ENCODE measurements around the gene CCNA2.

Gene CCNA2

GRCh38 chr4:121823505-121824170 is at the start of gene CCNA2:
Gene CCNA2, minus strand, starts transcription at chr4:121823883. Its CDS starts 255 bp downstream, at chr4:121823628.
- DNase-seq = peak; percentile 73

DNA sequence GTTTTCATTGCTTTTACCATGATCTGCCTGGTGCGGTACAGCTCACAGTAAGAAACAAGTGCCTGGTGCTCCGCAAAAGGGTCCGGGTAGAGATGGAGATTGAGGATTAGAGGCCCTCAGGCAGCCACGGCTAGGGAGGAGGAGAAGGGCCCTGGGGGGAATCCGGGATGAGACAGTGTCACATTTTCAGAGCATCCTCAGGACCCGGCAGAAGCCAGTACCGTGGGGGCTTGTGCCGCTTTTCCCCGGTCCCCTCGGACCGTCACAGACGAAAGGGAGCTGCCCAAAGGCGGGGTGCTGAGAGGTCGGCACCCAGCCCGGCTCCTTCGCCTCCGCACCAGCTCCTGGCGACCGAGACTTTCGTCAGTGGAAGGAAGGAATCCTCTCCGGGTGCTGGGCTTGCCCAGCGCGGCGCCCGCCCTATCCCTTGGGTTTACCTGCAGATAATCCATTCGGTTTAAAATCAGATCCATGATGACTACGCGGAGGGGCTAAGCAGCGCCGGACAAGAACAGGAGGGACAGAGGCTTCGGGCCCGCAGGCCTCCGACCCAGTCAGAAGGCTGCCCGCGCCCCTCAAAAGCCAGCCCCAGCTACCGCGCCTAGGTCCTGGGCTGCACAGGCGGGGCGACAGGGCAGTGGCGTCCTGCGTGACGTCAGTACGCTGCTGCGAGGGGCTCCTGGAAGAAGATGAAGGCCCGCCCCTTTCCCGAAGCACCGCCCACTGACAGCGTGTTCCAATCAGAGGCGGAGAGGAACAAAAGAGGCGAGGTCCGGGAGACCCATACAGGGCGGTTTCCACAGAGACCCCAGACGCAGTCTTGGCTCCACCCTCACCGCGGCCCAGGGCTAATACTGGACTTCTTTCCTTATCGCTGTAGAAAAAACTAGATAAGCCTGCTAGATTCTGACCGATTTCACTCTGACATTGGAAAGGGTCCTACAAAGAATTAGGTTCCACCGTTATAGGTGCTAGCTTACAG is 46.4 kb upstream of the CCNA2 start, which contains the start of gene BBS7:
BBS7 (minus strand) TSS at position 634 of the 982 bp plus-strand sequence; CDS start at position 473, 161 bp downstream.
- peak; percentile 84 for DNase-seq

DNA sequence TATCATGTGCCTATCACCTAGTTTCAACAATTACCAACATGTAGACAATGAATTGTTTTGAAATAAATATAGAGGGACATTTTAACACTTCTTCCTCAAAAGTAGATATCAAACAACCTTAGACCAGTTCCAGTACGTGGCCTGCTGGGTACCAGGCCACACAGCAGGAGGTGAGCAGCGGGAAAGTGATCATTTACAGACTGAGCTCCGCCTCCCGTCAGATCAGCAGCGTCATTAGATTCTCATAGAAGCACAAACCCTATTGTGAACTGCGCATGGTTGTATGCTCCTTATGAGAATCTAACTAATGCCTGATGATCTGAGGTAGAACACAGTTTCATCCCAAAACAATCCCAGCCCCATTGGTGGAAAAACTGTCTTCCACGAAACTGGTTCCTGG is 40.1 kb upstream of the CCNA2 start:
- DNase-seq = no peak

DNA sequence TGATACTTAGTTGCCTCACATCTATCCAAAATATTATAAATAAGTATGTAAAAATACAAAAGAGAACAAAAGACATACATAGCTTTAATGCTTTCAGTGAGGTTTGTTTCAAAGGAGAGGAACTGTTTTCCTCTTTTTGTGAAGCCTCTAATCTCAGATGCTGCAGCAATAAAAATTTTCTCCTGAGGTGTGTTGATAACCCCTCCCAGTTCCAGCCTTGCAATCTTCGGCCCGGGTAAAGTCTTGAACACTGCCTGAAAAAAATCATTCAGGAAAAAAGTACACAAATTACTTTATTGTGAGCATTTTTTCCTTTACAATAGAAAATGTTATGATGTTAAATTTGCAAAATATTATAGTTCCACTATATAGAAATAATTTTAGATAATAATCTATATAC is 37.7 kb upstream of the CCNA2 start:
- DNase-seq = no peak

DNA sequence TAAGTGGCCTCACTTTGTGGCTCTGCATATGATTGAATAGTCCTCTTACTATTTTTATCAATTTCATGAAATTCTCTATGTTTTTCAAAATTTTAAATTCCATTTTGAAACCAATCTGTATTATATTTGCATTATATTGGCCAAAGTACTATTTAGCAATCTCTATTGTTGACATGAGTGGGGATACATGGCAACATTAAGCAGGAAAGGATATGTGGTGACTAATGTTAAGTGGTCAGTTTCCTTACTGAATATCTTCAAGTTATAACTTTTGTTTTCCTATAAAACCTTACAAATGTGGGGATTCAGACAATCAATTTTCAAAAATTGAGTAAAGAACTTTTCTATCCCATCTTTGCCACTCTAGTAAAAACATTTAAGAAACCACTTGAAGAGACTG is 36.4 kb upstream of the CCNA2 start:
- DNase-seq = no peak

DNA sequence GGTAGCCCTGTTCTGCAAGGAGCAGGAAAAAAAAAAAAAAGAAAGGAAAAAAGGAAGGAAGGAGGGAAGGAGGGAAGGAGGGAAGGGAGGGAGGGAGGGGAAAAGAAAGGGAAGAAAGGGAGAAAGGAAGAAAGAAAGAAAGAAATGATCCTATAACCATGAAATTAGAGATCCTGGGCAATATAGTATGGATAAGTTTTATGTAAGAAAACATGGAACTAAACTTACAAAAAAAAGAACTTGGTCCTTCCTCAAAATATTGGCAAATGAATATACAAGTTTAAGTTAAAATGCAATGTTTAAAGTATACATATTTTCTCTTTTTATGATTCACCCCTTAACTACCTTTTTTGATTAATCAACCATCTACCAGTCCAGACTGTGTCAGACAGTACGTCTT is 27.7 kb upstream of the CCNA2 start:
- DNase-seq = no peak

GRCh38 chr4:121846662-121847061 is 23.0 kb upstream of the CCNA2 start:
- DNase-seq = no peak

DNA sequence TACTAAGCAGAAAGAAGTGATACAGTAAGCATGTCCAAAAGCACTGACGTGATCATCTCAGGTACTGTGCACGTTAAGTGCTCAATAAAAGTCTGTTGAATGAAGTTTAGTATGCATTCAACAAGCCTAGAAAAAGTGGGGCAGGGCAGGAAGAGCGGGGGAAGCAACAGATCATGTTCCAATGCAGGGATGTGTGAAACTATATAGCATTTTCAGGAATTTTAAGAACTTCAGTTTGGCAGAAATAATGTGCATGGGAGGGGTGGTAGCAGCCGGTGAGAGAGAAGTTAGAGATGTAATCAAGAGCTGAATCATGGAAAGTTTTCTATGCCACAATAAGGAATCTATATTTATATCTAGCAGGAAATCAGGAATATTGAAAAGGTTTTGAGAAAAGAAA is 19.2 kb upstream of the CCNA2 start:
- no peak for DNase-seq

DNA sequence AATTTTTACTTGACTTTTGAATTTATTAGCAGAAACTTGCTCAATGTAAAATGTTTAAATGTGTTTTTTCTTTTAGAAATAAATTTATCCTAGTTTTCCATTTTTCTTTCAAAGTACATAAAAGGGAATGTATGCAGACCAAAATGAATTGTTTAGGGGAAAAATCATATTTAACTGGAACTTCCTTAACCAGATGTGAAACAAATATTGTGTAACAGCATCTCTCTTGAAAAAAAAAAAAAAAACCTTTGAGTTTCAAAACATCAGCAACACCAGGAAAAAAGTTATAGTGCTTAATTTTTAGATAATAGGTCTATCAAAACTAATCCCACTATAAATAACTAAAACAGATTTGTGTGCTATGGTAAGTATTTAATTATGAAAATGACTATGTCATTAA is 14.5 kb upstream of the CCNA2 start:
- no peak for DNase-seq

DNA sequence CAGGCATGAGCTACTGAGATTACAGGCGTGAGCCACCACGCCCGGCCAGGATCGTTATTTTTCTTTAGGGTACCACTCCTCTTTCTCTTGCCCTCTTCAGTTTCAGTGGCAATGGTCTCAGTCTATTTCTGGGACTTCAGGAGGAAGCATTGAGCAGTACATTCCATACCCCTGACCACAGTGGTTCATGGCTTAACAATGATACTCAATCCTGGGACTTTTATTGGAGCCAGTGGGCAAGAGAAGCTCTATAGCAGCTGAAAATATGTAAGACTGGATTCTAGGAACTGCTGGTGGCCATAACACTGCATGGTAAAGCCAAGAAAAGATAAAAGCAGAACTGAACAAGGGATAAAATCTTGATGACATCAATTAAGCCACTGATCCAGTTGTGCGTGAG is 5.8 kb upstream of the CCNA2 start:
- DNase-seq = no peak

- DNase-seq = no peak
These were observed 4.2 kb upstream of the CCNA2 start for GRCh38 chr4:121827853-121828252.

- no peak for DNase-seq
These were observed 1.3 kb upstream of the CCNA2 start for GRCh38 chr4:121824950-121825349.

DNA sequence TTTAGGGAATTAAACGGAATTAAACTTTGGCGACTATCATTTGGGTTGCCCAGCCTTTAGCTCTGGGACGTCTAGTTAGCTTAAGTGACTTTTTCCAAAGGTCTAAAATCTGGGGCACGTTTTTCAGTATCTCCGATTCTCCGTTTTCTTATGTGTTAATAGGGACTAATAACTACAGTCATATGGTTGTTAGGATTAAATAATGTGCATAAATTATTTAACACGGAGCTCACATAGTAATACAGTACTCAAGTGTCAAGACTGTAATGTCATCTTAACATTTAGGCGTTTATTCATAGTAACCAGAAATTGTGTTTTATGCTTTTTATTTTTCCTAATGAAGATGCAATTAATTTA is 466 bp upstream of the CCNA2 start:
- no peak for DNase-seq

GRCh38 chr4:121822796-121823504 is 733 bp downstream of the CCNA2 start:
- DNase-seq = peak; percentile 30

- DNase-seq = no peak
These were observed 1.6 kb downstream of the CCNA2 start for GRCh38 chr4:121822047-121822446.

DNA sequence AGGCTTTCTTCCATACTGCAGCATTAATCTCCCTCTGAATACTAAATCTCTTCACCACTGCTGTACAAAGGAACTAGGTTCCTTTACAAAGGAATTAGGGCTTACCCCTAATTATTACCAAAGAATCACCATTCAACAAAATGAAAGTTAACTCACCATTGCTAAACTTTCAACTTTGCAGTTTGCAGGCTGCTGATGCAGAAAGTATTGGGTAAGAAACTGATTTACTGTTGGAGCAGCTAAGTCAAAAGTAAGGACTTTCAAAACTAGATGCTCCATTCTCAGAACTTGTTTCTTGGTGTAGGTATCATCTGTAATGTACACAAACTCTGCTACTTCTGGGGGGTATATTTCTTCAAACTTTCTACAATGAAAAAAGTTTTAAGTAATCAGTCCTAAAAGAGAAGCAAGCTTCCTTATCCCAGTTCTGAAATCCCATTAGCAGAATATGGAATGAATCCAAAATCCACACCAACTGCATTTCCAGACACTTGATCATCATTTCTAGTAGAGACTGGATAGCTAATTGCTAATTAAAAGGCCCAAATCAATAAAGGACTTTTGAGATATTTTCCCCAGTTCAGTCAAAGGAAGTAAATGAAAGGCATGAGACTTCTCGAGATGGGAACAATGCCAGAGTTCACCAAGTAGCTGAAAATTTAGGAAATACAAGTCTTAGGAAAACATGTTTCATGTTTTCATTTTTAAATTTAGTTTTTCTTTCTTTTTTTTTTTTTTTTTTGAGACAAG is 4.3 kb downstream of the CCNA2 start:
- DNase-seq = no peak

DNA sequence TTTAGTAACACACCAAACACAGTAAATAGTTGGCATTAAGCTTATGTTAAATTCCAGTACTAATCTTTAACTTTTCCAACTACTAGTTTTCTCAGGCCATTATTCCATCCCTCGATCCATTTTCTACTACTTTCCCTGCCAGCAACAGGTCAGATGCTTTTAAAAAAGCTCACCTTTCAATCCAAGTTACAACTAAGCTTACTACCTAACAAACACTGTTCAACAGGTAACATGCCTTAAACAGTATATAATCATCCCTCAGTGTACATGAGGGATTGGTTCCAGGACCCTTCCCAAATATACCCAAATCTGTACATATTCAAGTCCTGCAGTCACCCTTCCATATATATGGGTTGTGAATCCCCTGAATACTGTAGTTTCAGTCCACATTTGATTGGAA is 5.5 kb downstream of the CCNA2 start:
- no peak for DNase-seq

- no peak for DNase-seq
These were observed 6.0 kb downstream of the CCNA2 start for GRCh38 chr4:121817701-121818100.

- no peak for DNase-seq
These were observed 6.7 kb downstream of the CCNA2 start for GRCh38 chr4:121817006-121817405.

DNA sequence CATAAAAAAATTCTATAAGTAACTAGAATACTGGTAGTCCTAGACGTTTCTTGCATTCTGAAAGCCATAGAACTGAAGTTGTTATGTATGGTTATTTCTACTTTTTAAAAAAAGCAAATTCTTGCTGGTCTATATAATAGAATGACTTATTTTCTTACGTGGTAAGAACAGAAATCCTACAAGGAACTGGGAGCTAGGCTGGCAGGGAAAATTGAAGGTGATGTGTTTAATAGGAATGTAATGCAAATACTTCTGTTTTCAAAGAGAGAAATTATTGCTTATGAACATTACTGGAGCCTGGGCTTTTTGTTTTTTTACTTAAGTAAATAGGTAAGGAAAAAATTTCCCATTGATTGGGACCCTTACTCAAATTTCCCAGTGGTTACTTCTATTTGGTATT is 8.9 kb downstream of the CCNA2 start:
- no peak for DNase-seq

- no peak for DNase-seq
These were observed 12.6 kb downstream of the CCNA2 start for GRCh38 chr4:121811122-121811521.

GRCh38 chr4:121806411-121806810 is 17.3 kb downstream of the CCNA2 start:
- no peak for DNase-seq

- no peak for DNase-seq
These were observed 22.0 kb downstream of the CCNA2 start for GRCh38 chr4:121801715-121802075.

All from NCI-H1694 treated with DMSO at 0.1 percent for 48 hours (cell line).